Measurements from ENCODE around the gene CDC42.

The CDC42 gene

DNA sequence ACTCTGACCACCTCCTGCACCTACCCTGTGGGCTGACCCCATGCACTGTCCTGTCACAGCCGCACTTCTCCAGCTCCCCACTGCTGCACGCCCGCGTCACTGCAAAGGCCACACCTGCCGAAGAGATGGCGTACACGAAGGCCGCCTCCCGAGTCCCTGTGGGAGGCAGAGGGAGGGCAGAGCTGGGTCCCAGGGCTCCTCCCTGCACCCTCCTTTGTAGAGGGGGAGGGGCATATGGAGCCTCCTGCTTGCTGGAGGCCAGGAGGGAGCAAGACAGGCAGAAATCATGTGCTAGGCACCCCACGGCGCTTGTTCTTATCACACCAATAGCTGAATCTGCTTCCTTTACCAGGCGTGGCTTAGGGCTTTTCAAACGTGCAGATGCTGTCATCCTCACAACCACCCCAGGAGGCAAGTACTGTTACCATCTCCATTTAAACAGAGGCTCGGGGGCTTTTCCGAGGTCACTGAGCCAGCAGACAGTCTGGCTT is 69.0 kb downstream of the CDC42 start:
- Histone ChIP-seq H3K4me3 (ENCODE audit: low read depth, low read length) (no peak overlapping the region), H3K9me3 (ENCODE audit: insufficient read depth, low read depth, low read length) (no peaks in the 10 kb centered on the region), H3K79me2 (ENCODE audit: control insufficient read depth, insufficient read depth, low read length, poor library complexity) (peaks cover 5% of the 10 kb centered on the region), H2AK5ac (ENCODE audit: low read length) (peak overlapping the region; percentile 42), H4K91ac (ENCODE audit: low read depth, low read length) (no peak overlapping the region), H3K14ac (ENCODE audit: low read length) (no peak overlapping the region), H3K4ac (ENCODE audit: low read depth, low read length) (no peak overlapping the region), H3K79me1 (ENCODE audit: low read length) (peaks cover 11% of the 10 kb centered on the region), H3K18ac (ENCODE audit: low read length) (peak overlapping the region; percentile 8), H2AFZ (ENCODE audit: insufficient read depth, low read length, poor library complexity) (no peak overlapping the region), H3K23ac (ENCODE audit: low read length) (no peak overlapping the region), H3K4me2 (ENCODE audit: low read length) (no peak overlapping the region), H4K12ac (ENCODE audit: low read depth, low read length) (no peak overlapping the region), H3K9ac (ENCODE audit: low read length) (no peak overlapping the region), H4K8ac (ENCODE audit: low read depth, low read length) (no peak overlapping the region), H3K36me3 (ENCODE audit: control insufficient read depth in 1 of 2, insufficient read depth in 2 of 2, low read length in 2 of 2) (peaks cover 31 to 36% of the 10 kb centered on the region in 2 experiments), H2BK5ac (ENCODE audit: low read depth, low read length, poor library complexity) (peak overlapping the region; percentile 54), H3K27me3 (ENCODE audit: insufficient read depth, low read length) (no peaks in the 10 kb centered on the region), H2BK120ac (ENCODE audit: insufficient read depth, low read length, poor library complexity) (no peak overlapping the region), H3K4me1 (ENCODE audit: control insufficient read depth in 1 of 2, insufficient read depth in 2 of 2, low read length in 2 of 2) (peaks cover 24 to 33% of the 10 kb centered on the region in 2 experiments), H3K27ac (ENCODE audit: low read depth, low read length) (peak overlapping the region; percentile 75), H2BK12ac (ENCODE audit: low read length) (no peak overlapping the region)
- no CpG with 5 or more reads among the region's 15 CpGs for WGBS (ENCODE audit: extremely low coverage, insufficient coverage, insufficient read length)
- DNase-seq = no peak

- H3K23ac ChIP-seq (ENCODE audit: low read length) = no peak overlapping the region
- H2BK12ac ChIP-seq (ENCODE audit: low read length) = peak overlapping the region; percentile 26
- H3K27ac ChIP-seq (ENCODE audit: low read depth, low read length) = peak overlapping the region; percentile 75
- H3K14ac ChIP-seq (ENCODE audit: low read length) = peak overlapping the region; percentile 42
- no peaks in the 10 kb centered on the region for H3K27me3 ChIP-seq (ENCODE audit: insufficient read depth, low read length)
- no peak overlapping the region for H3K9ac ChIP-seq (ENCODE audit: low read length)
- peak overlapping the region; percentile 15 for H2BK120ac ChIP-seq (ENCODE audit: insufficient read depth, low read length, poor library complexity)
- peak overlapping the region; percentile 7 for H4K8ac ChIP-seq (ENCODE audit: low read depth, low read length)
- peak overlapping the region; percentile 12 for H3K18ac ChIP-seq (ENCODE audit: low read length)
- no peaks in the 10 kb centered on the region for H3K9me3 ChIP-seq (ENCODE audit: insufficient read depth, low read depth, low read length)
- H3K79me2 ChIP-seq (ENCODE audit: control insufficient read depth, insufficient read depth, low read length, poor library complexity) = peaks cover 5% of the 10 kb centered on the region
- peak overlapping the region; percentile 54 for H2BK5ac ChIP-seq (ENCODE audit: low read depth, low read length, poor library complexity)
- H4K12ac ChIP-seq (ENCODE audit: low read depth, low read length) = peak overlapping the region; percentile 2
- peaks cover 34 to 36% of the 10 kb centered on the region in 2 experiments for H3K36me3 ChIP-seq (ENCODE audit: control insufficient read depth in 1 of 2, insufficient read depth in 2 of 2, low read length in 2 of 2)
- H2AK5ac ChIP-seq (ENCODE audit: low read length) = peak overlapping the region; percentile 66
- DNase-seq = no peak
- H3K4me2 ChIP-seq (ENCODE audit: low read length) = peak overlapping the region; percentile 19
- peaks cover 11% of the 10 kb centered on the region for H3K79me1 ChIP-seq (ENCODE audit: low read length)
- no peak overlapping the region for H2AFZ ChIP-seq (ENCODE audit: insufficient read depth, low read length, poor library complexity)
- H3K4ac ChIP-seq (ENCODE audit: low read depth, low read length) = peak overlapping the region; percentile 44
- H4K91ac ChIP-seq (ENCODE audit: low read depth, low read length) = peak overlapping the region; percentile 61
- peaks cover 22 to 33% of the 10 kb centered on the region in 2 experiments for H3K4me1 ChIP-seq (ENCODE audit: control insufficient read depth in 1 of 2, insufficient read depth in 2 of 2, low read length in 2 of 2)
- no CpG with 5 or more reads among the region's 21 CpGs for WGBS (ENCODE audit: extremely low coverage, insufficient coverage, insufficient read length)
- H3K4me3 ChIP-seq (ENCODE audit: low read depth, low read length) = no peak overlapping the region
Measured at GRCh38 chr1:22122273-22123070, 70.0 kb downstream of the CDC42 start.

GRCh38 chr1:22123071-22123390 is 70.5 kb downstream of the CDC42 start:
- peaks cover 5% of the 10 kb centered on the region for H3K79me2 ChIP-seq (ENCODE audit: control insufficient read depth, insufficient read depth, low read length, poor library complexity)
- H4K8ac ChIP-seq (ENCODE audit: low read depth, low read length) = peak overlapping the region; percentile 6
- peaks cover 11% of the 10 kb centered on the region for H3K79me1 ChIP-seq (ENCODE audit: low read length)
- no CpG with 5 or more reads among the region's 8 CpGs for WGBS (ENCODE audit: extremely low coverage, insufficient coverage, insufficient read length)
- H2BK120ac ChIP-seq (ENCODE audit: insufficient read depth, low read length, poor library complexity) = peak overlapping the region; percentile 55
- peak overlapping the region; percentile 39 for H3K18ac ChIP-seq (ENCODE audit: low read length)
- no peak overlapping the region for H2AFZ ChIP-seq (ENCODE audit: insufficient read depth, low read length, poor library complexity)
- H4K12ac ChIP-seq (ENCODE audit: low read depth, low read length) = no peak overlapping the region
- H2BK12ac ChIP-seq (ENCODE audit: low read length) = peak overlapping the region; percentile 26
- H3K9ac ChIP-seq (ENCODE audit: low read length) = no peak overlapping the region
- H3K14ac ChIP-seq (ENCODE audit: low read length) = peak overlapping the region; percentile 29
- no peak overlapping the region for H2AK5ac ChIP-seq (ENCODE audit: low read length)
- H3K9me3 ChIP-seq (ENCODE audit: insufficient read depth, low read depth, low read length) = no peaks in the 10 kb centered on the region
- no peak overlapping the region for H3K4me3 ChIP-seq (ENCODE audit: low read depth, low read length)
- peak in 1 of 2 donors; percentile 58 for DNase-seq
- H3K27ac ChIP-seq (ENCODE audit: low read depth, low read length) = peak overlapping the region; percentile 75
- no peak overlapping the region for H3K23ac ChIP-seq (ENCODE audit: low read length)
- H3K4me2 ChIP-seq (ENCODE audit: low read length) = no peak overlapping the region
- H3K27me3 ChIP-seq (ENCODE audit: insufficient read depth, low read length) = no peaks in the 10 kb centered on the region
- H2BK5ac ChIP-seq (ENCODE audit: low read depth, low read length, poor library complexity) = peak overlapping the region; percentile 54
- peaks cover 33 to 35% of the 10 kb centered on the region in 2 experiments for H3K36me3 ChIP-seq (ENCODE audit: control insufficient read depth in 1 of 2, insufficient read depth in 2 of 2, low read length in 2 of 2)
- H3K4ac ChIP-seq (ENCODE audit: low read depth, low read length) = no peak overlapping the region
- H4K91ac ChIP-seq (ENCODE audit: low read depth, low read length) = peak overlapping the region; percentile 67
- peaks cover 22 to 33% of the 10 kb centered on the region in 2 experiments for H3K4me1 ChIP-seq (ENCODE audit: control insufficient read depth in 1 of 2, insufficient read depth in 2 of 2, low read length in 2 of 2)

GRCh38 chr1:22123901-22124404 is 71.4 kb downstream of the CDC42 start:
- peak overlapping the region; percentile 21 for H3K14ac ChIP-seq (ENCODE audit: low read length)
- no peak overlapping the region for H2AFZ ChIP-seq (ENCODE audit: insufficient read depth, low read length, poor library complexity)

More at GRCh38 chr1:22123901-22124404, 71.4 kb downstream of the CDC42 start:
- H4K91ac ChIP-seq (ENCODE audit: low read depth, low read length) = peak overlapping the region; percentile 7
- no peak overlapping the region for H3K9ac ChIP-seq (ENCODE audit: low read length)
- no peak overlapping the region for H2BK5ac ChIP-seq (ENCODE audit: low read depth, low read length, poor library complexity)
- H2AK5ac ChIP-seq (ENCODE audit: low read length) = no peak overlapping the region
- H4K8ac ChIP-seq (ENCODE audit: low read depth, low read length) = no peak overlapping the region
- no peak overlapping the region for H3K23ac ChIP-seq (ENCODE audit: low read length)
- peaks cover 23 to 26% of the 10 kb centered on the region in 2 experiments for H3K36me3 ChIP-seq (ENCODE audit: control insufficient read depth in 1 of 2, insufficient read depth in 2 of 2, low read length in 2 of 2)
- peaks cover 11% of the 10 kb centered on the region for H3K79me1 ChIP-seq (ENCODE audit: low read length)
- peak overlapping the region; percentile 25 for H3K18ac ChIP-seq (ENCODE audit: low read length)
- peaks cover 5% of the 10 kb centered on the region for H3K79me2 ChIP-seq (ENCODE audit: control insufficient read depth, insufficient read depth, low read length, poor library complexity)
- H2BK120ac ChIP-seq (ENCODE audit: insufficient read depth, low read length, poor library complexity) = peak overlapping the region; percentile 12
- no peak overlapping the region for H4K12ac ChIP-seq (ENCODE audit: low read depth, low read length)
- no peak overlapping the region for H3K4me2 ChIP-seq (ENCODE audit: low read length)
- H2BK12ac ChIP-seq (ENCODE audit: low read length) = no peak overlapping the region
- no peak overlapping the region for H3K4me3 ChIP-seq (ENCODE audit: low read depth, low read length)
- H3K9me3 ChIP-seq (ENCODE audit: insufficient read depth, low read depth, low read length) = no peaks in the 10 kb centered on the region
- H3K4me1 ChIP-seq (ENCODE audit: control insufficient read depth in 1 of 2, insufficient read depth in 2 of 2, low read length in 2 of 2) = peaks cover 22 to 33% of the 10 kb centered on the region in 2 experiments
- no peak overlapping the region for H3K27ac ChIP-seq (ENCODE audit: low read depth, low read length)
- H3K27me3 ChIP-seq (ENCODE audit: insufficient read depth, low read length) = no peaks in the 10 kb centered on the region
- no peak for DNase-seq
- no CpG with 5 or more reads among the region's 9 CpGs for WGBS (ENCODE audit: extremely low coverage, insufficient coverage, insufficient read length)
- no peak overlapping the region for H3K4ac ChIP-seq (ENCODE audit: low read depth, low read length)
